ENCODE results near the gene LIPT1.
"Not testable (repeated sequence)": the region's sequence is repeated elsewhere in the genome, so short reads cannot be mapped to it uniquely, and the experiment has no call there.

Gene LIPT1
- 11.3 to 13.6 reads per million in 2 donors for total RNA-seq

DNA sequence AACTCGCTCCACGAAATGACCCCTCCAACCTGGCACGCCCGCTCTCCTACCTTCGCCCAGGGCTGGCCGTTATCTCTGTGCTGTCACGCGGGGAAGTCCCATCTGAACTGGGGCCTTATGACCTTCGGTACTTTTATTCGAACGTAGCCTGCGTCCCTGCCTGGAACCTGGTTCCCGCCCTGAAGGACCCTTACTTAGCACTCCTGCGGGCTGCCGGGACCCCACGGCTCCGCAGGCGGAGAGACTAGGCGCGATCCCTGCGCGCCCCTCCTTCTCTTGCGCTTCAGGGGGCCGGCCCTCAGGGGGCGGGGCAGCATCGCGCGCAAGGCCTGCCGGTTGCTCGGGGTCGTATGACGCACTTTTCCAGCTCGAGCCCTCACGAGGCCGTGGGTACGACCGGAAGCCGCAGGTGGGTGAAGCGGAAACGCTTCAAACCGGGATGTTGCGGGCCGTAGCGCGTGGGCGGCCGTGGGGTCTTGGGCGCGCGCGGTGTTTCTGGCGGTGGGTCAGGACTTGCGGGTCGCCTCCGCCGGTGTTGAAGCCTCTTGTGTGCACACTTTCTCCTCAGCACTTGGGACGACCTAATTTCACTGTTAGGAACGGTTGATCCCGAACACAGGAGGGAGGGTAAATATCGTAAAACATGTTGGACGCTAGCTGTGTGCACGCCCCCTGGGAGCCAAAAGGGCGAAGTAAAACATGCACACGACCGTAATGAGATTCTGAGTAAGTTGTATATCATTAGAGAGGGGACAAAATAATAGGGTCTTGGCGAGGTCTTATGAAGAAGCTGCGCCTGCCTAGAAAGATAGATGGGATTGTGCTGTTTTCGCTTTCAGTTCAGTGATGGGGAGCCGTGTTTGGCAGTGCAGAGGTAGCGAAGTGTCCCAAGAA, at the start of gene LIPT1, which contains the start of gene TSGA10:
TSS of gene LIPT1 (plus strand) at position 325 of the 894 bp plus-strand sequence. CDS start 6,991 bp downstream, outside the sequence.
TSS of gene TSGA10 (minus strand) at position 300 of the 894 bp plus-strand sequence. CDS start 45,503 bp downstream, outside the sequence.
- DNase-seq: peak; percentile 86

DNA sequence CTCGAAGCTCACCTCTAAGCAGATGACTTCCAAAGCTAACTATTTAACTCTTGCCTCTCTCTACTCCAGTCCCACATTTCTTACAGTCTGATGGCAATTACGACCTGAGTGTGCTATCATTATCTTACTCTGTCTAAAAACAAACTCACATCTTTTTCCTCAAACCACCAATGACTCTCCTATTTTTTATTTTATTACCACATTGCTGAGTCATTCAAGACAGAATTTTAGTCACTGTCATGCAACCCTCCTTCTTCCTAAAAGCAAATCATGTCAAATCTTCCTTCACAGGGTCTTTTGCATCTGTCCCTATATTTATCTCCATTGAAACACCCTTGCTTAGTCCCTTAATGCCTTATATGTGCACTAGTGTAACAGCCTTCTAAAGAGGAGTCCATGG, 47.9 kb upstream of the LIPT1 start:
- DNase-seq: no peak

DNA sequence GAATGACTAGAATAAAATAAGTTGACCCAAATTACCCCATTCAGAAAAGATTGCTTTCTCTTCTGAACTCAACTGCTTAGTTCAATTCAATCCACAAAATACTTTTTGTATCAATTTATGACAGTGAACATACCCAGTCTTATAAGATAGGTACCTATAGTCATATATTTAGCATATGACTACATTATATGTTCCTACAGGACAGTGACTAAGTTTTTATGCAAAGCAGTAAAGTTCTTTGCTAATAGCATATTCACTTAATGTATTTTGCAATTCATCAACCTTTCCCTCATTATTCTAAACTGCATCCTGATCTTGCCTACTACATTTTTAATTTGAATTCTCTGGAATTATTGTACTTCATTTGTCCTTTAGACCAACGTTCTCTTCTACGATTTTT, 43.5 kb upstream of the LIPT1 start:
- DNase-seq: no peak

DNA sequence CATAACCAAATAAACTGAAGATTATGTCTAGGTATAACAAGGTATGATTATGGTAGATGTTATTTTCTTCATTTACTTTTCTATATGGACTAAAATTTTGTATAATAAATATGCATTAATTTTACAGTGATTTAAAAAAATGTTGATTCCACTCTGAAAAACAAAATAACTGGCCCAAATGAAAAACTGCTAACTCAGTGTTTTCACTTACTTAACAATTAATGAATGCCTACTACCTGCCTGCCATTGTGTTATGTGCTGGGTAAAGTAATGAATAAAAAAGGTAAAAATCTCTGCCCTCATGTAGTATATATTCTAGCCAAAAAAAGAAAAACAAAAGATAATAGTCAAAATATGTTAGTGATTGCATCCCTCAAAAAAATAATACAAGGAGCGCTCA, 42.8 kb upstream of the LIPT1 start:
- no peak for DNase-seq

DNA sequence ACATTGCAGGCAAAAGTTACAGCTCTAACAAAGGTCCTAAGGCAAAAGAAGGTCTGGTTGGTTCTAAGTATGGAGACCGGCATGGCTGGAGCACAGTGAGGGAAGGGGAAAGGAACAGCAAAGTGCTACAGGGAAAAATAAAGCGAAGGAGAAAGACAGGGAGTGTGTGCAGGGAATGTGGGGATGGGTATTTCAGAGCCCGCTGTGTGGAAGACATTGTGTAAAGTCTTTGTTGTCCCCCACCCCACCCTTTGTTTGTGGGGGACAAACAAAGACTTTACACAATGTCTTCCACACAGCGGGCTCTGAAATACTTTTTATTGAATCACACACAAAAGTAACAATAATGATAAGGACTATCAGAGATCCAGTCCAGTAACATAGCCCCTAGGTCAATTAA, 42.1 kb upstream of the LIPT1 start:
- DNase-seq: no peak

DNA sequence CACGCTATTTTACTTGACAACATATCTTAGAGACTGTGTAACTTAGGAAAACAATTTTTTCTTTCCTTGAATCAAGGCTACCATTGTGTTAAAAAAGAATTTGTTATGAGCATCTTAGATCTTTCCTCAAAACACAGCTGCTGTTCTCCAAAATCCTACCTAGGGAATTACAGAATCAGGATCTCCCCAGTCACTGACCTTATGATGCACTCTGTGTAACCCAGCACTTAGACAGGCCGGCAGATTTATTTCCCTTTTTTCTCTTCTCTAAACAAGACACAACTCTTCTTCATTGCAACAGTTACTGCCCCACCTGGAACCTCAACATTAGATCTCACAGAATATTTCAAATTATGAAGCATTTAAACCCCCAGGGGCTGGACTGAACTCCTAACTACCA, 26.8 kb upstream of the LIPT1 start:
- DNase-seq: no peak

DNA sequence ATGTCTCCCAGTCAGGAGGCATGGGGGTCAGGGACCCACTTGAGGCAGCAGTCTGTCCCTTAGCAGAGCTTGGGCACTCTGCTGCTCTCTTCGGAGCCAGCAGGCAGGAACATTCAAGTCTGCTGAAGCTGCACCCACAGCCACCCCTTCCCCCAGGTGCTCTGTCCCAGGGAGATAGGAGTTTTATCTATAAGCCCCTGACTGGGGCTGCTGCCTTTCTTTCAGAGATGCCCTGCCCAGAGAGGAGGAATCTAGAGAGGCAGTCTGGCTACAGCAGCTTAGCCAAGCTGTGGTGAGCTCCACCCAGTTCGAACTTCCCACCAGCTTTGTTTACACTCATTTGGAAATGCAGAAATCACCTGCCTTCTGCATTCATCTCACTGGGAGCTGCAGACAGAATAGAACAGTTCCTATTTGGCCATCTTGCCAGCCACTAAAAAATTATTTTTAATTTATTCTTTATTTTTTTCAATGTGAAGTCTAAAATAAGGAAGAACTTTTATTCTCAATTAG, 19.7 kb upstream of the LIPT1 start:
- DNase-seq: not testable (repeated sequence)

DNA sequence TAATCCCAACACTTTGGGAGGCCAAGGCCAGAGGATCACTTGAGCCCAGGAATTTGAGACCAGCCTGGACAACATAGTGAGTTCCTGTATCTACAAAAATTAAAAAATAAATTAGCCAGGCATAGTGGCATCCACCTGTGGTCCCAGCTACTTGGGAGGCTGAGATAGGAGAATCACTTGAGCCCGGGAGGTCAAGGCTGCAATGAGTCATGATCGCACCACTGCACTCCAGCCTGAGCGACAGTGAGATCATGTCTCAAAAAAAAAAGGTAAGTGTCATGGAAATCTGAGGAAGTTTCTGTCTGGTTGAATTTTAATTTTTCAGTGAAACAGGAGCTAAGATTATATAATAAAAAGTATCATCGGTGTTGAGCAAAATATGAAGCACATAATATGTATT, 15.8 kb upstream of the LIPT1 start:
- DNase-seq: no peak

DNA sequence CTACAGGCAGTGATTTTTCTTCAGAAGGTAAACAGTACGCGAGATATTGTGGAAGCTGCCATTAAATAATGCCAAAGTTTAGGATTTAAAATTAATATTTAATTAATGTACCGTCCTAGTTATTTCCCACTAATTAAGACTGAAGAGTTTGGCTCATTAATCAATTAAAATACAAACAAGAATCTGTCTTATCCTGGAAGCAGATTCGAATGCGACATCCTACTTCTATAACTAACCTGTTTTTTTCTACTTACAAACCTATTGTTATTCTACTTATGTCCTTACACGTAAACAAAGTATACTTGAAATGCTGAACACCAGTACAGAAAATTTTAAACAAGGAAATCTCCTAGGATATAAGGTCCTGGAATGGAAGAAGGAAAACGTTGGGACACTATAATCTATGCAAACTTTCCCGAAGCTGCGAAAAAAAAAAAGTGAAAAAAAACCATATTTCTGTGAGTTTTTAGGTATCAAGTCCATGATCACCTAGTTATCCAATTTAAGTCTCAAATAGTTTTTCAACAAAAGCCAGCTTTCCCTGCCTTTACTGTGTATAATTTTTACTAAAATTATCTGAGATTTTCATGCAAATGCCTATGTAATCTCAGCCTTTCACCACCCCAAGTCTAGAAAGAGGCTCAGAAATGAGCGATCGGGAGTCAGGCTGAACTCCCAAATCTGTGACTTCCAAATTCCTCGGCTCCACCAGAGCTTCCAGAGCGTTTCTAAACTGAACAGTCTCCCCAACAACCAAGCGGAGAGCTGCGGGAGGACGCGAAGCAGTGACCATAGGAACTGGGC, 14.5 kb upstream of the LIPT1 start:
- DNase-seq: no peak

DNA sequence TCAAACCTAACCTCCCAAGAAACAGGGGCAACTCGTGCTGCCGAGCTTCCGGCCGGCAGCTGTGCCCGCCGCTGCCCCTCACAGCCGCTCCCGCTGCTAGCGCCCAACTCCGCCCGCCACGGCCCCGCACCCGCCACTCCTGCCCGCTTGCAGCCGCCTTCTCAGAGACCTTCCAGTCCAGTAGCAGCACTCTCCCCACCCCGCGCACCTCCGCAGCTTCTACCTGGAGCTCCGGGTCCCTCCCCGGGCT, 14.0 kb upstream of the LIPT1 start:
- DNase-seq: no peak

DNA sequence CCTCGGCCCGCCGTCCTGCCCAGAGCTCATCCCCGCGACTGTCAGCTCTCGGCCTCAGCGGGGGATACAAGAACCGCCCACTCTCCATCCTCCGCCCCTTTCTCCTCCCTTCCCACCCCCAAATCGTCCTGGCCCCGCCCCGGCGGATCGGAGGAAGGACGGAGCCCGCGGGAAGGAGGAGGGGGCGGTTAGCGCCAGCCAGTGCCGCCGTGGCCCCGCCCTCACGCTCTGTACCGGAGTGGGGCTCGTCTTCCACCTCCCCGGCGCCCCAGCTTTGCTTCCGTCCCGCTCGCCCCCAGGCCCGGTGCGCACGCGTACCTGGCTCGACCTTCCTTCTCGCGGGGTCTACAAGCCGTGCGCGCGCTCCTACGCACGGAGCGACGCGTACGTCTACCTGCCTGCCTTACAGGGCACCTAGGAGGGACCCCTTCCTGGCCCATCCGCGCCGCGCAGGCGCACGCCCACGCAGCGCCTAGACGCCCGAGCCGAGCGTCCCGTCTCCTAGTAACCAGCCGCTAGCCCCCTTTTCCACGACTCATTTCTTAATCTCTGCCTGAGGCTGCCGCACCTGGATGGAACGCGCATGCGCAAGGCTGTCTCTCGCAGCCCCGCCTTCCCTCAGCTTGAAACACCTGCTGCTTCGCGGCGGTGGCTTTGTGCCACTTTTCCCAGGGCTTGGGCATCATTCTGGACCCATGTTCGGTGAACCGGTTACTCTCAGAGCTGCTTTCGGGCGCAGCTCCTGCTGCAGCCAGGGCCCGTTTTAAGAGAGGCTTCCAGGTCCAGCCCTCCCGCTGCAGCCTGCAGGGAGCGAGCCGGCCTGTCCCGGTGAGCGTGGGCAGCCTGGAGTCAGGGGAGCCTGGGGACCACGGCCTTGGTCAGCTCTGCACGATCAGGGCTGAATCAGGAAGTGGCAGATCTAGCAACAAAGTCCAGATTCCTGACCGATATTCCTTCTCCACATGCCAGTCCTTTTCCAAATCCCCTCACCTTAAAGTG, 13.4 kb upstream of the LIPT1 start, which contains the start of gene C2orf15:
TSS of gene C2orf15 (plus strand) at position 598 of the 999 bp plus-strand sequence. CDS start 8,852 bp downstream, outside the sequence.
- DNase-seq: peak; percentile 95

DNA sequence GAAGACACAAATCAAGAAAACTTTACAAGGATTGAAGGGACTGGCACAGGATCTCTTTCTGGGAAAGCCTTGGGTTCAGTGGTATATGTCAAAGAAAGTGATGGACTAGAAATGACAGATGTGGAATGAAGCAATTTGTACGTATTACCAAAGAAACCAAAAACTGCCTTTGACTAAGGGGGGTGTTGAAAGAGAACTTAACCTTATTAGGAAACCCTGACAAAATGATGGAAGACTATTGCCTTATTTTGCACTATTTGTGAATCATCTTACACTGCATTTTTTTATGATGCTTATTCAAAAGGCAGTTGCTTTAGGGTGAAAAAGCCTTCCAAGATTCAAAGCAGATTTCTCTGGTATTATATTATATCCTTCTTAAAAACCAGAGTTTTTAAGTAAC, 4.1 kb upstream of the LIPT1 start:
- no peak for DNase-seq

DNA sequence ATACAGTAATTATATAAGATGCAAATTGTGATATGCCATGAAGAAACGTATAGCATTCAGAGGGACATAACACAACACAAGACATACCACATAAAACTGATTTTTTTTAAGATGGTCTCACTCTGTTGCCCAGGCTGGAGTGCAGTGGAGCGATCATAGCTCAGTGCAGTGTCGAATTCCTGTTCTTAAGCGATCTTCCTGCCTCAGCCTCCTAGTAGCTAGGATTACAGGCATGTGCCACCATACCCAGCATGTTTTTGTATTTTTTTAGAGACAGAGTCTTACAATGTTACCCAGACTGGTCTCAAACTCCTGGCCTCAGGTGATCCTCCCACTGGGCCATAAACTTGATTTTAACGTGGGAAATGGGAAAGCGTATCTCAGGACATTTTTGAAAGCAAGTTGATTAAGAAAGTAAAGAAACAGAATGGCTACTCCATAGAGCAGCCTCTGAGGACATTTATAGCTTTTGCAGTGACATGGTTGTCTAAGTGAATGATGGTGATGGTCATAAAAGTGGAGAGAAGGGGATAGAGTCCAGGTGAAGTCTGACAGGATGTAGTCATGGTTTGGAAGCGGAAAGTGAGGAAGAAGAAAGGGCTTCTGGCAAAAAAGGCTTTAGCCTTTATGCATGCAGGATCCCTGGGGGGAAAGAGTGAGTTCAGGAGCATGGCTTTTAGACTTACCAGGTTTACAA, 2.4 kb upstream of the LIPT1 start:
- no peak for DNase-seq

DNA sequence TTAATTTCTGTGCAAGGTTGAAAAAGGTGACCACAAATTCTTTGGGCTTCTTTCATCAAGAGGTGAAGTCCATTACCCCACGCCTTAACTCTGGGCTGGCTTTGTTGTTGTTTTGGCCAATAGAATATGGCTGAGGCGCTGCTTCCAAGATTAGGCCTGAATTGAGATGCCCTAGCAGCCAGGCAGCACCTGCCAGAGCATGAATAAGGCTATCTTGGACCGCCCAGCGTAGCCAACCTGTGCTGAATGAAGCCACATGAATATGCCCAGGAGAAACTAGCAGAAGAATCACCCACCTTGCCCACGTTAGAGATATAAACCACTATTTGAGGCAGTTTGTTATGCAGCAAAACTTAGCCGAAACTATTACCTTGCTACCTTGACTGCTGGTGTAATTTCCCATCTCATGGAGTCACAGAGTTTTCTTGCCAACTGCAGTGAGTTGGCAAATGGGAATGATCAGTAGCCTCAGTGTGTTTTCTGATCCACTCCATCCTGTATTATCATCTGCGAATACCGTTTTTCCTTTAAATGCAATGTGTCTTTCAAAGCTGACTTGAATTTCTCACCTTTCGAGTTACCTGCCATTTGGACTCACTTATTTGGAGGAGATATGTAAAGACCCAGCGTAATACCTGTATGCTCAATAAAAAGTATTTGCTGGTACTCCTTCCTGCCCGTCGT, 704 bp upstream of the LIPT1 start:
- DNase-seq: no peak

DNA sequence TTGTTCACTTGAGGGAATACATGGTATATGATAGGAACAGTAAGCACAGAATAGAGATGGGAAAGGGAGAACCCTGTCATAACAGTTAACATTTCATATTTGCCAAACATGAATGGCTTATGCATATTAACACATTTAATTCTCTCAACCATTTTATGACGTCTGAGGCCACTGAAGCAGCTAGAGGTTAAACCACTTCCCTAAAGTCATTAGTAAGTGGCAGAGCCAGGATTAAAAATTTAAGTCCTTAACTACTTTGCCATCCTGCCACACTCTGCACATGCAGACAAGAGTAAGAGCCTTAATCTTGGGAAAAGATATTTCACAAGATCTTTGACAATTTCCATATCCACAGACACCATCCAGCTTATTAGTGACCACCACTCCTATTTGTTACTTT, 2.1 kb downstream of the LIPT1 start:
- DNase-seq: no peak

DNA sequence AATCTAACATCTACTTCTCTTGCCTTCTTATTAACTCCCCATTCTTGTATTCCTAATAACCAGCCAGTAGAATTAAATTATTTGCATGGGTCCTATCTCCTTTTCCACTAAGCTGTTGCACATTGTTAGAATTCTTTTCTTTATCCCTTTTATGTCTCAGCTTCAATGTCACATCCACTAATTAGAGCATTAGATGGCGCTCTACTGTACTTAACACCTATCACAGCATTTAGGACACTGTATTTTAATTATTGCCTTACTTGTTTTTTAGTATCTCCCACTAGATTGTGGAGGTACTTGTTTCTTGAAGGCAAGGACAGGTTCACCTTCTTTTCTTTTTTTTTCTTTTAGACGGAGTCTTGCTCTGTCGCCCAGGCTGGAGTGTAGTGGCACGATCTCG, 3.8 kb downstream of the LIPT1 start:
- DNase-seq: no peak

DNA sequence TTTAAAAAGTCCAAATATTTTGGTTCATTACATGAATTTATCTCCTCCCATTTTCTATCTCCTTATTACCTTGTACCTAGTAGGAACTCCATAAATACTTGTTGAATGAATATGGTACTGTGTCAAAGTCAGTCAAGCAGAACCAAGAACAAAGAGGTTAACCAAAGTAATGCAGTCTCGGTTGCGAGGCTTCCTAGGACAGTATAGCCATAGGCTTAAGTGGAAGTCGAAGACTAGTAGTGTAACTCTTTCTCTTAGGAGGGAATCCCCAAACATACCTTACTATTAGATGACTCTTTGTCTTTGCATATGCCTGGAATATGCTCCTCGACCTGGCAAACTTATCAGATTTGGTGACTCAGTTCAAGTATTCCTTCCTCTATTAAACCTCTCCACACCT, 4.8 kb downstream of the LIPT1 start:
- no peak for DNase-seq

DNA sequence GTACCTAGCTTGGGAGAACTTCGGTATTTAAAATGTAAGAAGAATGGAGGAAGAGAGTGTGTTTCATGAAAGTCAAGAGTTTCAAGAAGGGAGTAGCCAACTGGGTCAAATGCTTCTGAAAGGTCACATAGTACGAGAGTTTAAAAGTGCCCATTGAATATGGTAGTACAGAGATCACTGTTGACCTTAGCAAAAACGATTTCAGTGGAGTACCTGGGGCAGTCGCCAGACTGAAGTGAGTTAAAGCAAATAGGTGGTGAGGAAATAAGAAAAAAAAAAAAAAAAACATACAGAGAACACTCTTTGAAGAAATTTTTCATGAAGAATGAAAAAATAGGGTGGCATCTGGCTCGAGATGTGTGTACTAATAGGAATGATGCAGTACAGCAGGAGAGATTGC, 11.5 kb downstream of the LIPT1 start:
- DNase-seq: no peak

DNA sequence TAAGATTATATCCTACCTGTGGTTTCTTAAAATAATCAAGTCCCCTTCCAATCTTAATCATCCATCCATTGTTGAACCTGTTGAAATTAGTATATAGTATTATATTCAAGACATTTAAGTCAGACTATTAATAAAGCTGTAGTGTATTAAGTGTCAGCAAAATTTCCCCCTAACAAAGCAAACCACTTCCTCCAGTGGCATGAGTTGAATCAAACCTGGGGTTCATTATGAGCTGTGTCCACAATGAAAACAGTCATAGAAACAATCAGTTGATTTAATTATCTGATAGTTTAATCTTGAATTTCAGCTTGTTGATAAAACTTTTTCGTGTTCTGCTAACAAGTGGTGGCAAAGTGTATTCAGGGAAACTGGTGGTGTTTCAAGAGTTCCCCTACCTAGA, 14.8 kb downstream of the LIPT1 start:
- DNase-seq: no peak

DNA sequence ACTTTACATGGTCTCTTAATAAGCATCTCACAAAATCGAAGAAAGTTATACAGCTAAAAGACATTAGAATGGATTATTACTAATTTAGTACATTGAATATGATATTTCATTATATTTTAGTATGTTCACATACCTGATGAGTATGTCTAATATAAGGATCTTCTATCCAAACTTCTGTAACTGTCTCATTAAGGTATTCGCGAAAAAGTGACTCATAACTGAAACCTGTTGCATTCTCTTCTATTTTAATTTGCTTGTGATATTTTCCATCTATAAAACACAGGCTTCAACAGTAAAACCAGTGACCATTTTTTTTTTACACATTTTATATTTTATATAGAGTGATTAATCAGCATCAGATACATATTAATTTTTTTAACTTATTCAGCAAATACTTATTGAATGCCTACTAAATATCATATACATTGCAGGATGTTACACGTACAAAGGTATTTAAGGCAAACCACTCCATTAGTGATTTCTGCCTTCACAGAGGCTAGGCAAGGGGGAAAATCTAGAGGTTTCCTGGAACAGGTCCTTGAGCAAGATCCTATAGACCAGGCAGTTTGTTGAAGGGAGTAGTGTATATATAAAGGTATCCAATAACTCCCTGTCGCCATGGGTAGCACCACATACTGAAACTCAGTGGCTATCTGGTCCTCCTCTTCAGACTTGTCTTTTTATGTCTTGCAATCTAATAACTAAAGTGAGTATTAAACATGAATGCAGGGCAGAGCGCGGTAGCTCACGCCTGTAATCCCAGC, 16.8 kb downstream of the LIPT1 start:
- DNase-seq: no peak

Data from activated gamma-delta T cell (primary cell).